ENCODE data around the gene FBN3.
"Not testable (repeated sequence)": the region's sequence is repeated elsewhere in the genome, so short reads cannot be mapped to it uniquely, and the experiment has no call there.

FBN3 gene

DNA sequence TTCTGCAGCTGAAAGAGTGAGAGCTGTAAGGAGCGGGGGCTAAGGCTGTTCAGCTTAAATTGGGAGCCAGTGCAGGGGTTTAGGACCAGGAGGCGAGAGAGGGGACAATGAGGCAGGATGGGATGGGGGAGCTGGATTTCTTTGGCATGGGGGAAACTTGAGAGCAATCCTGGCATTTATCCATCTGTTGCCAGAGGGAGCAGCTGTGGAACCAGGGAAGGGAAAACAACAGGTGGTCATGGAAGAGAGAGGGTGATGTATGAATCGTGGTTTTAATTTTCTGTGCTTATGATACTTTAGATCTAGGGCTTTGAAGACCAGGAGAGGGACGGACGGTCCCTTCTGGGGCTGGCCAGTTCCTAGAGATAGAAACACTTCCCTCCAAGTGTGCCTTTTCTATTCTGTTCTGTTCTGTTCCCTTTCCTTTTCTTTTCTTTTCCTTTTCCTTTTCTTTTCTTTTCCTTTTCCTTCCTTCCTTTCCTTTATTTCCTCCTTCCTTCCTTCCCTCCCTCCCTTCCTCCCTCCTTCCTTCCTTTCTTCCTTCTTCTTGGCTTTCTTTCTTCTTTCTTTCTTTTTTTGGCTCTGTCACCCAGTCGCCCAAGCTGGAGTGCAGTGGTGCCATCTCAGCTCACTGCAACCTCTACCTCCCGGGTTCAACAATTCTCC, 112.8 kb downstream of the FBN3 start:
- H3K4me3 ChIP-seq (ENCODE audit: low read length): no peak overlapping the region
- DNase-seq (ENCODE audit: low read depth, low spot score): no peak

DNA sequence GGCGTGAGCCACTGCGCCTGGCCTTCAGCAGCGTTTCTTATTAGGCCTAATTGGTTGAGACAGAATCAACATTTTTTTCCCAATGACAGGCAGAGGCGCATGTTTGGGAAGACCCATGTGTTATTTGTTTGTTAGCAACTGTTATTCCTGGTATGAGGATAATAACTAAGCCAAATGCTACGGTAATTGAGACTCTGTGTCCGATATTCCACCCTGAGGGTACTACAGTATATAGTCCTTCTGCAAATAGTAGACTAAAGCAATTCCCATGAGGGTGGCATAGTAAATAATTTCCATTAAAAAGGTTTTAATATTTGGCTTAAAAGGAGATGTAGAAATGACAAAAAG, 115.2 kb downstream of the FBN3 start:
- H3K4me3 ChIP-seq (ENCODE audit: low read length): no peak overlapping the region
- no peak for DNase-seq (ENCODE audit: low read depth, low spot score)

DNA sequence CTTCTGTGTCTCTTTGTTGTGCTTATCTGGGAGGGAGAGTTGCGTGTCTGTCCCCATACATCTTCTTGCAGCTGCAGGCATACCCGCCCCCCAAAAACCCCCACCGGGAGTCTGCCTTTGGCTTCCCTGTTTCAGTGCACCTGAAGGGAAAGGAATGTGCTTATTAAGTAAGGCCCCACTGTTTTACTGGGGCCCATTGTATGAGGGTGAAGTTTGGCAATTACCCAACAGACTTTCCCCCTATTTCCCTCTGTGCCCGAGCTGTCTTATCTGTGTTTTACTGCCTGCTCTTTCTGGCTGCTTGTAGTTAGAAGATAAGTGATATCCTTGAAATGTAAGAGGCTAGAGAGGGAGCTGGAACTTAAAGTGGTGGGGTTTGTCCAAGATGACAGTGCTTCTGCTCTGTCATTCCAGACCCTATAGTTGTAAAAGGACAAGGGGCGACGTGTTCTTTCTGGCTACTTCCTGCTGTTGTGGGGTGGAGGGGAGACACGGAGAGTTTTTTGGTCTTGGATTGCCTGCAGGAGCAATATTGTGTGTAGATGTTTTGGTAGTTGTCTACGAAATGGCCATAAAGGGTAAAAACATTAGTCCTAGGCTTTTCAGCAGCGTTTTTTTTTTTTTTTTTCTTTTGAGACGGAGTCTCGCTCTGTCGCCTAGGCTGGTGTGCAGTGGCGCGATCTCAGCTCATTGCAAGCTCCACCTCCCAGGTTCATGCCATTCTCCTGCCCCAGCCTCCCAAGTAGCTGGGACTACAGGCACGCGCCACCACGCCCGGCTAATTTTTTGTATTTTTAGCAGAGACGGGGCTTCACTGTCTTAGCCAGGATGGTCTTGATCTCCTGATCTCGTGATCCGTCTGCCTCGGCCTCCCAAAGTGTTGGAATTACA, 115.9 kb downstream of the FBN3 start:
- not testable (repeated sequence) for DNase-seq (ENCODE audit: low read depth, low spot score); H3K4me3 ChIP-seq (ENCODE audit: low read length)

DNA sequence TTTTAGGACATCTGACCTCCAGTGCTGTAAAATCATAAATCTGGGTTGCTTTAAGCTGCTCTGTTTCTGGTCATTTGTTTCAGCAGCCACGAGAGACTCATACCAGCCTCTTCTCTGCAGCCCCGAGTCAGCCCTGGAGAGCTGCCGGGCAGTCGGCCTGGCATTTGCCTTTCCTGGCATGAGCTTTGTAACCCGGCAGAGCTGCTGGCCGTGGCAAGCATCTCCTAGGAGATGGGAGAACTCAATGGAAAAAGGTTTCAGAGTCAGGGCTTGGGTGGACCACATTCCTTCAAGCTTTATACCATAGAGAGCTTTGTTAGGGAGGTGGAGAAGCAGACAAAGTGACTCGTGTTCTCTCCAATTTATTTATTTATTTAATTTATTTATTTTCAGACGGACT, 118.4 kb downstream of the FBN3 start:
- no peak for DNase-seq (ENCODE audit: low read depth, low spot score)
- H3K4me3 ChIP-seq (ENCODE audit: low read length): no peak overlapping the region

DNA sequence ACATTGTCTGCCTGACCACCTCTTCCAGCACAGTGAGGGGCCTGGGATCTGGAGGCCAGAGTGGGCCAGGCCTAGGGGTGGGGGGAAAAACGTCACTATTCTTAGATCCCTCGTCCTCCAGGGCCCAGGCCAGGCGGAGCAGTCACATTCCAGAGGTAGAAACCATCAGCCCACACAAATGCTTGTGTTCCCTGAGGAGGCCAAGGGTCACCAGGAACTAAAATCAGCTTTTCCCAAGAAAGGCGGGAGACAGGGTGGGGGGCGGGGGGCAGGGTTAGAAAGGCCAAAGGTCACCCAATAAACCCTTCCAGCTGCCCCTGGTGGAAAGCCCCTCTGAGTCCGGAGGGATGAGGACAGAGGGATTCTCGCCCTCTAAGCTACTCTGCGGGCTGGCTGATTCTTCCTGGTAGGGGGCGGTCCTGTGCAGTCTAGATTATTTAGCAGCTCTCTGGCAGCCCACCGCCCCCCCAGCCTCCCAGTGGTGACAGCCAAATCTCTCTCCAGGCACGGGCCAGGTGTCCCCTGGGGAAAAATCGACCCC, 120.4 kb downstream of the FBN3 start:
- no peak for DNase-seq (ENCODE audit: low read depth, low spot score)

DNA sequence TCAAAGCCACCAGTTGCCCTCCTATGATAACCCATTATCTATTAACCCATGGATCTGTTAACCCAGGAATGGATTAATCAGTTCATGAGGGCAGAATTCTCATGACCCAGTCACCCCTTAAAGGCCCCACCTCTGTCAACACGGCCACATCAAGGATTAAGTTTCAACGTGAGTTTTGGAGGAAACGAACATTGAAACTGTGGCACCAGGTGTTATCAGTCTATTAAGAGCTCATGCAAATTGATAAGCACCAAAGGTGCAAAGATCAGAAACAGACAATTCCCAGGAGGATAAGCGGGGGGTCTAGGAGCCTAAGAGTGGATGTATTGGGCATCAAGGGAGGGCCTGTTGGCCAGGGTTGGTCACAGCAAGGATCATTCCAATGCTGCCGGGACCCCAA, 124.1 kb downstream of the FBN3 start:
- H3K4me3 ChIP-seq (ENCODE audit: low read length): no peak overlapping the region
- no peak for DNase-seq (ENCODE audit: low read depth, low spot score)

More for the DNA sequence above, 120.4 kb downstream of the FBN3 start:
- no peak overlapping the region for H3K4me3 ChIP-seq (ENCODE audit: low read length)

DNA sequence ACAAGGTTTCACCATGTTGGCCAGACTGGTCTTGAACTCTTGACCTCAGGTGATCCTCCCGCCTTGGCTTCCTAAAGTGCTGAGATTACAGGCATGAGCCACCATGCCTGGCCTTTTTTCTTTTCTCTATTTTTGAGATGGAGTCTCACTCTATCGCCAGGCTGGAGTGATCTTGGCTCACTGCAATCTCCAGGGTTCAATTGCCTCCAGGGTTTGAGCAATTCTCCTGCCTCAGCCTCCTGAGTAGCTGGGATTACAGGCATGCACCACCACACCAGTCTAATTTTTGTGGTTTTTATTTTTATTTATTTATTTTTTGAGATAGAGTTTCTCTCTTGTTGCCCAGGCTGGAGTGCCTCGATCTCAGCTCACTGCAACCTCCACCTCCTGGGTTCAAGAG, 125.1 kb downstream of the FBN3 start:
- not testable (repeated sequence) for DNase-seq (ENCODE audit: low read depth, low spot score); H3K4me3 ChIP-seq (ENCODE audit: low read length)

DNA sequence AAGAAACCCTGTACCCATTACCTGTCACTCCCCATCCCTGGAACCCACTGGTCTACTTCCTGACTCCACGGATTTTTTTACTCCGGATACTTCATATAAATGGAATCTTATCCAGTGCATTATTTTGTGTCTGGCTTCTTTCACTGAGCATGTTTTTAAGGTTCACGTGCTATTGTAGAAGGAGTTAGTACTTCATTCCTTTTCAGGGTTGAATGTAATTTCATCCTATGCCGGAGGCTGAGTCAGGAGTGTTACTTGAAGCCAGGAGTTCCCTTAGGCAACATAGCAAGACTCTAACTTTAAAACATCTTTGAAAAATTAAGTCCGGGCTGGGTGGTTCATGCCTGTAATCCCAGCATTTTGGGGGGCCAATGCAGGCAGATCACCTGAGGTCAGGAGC, 126.0 kb downstream of the FBN3 start:
- no peak overlapping the region for H3K4me3 ChIP-seq (ENCODE audit: low read length)
- no peak for DNase-seq (ENCODE audit: low read depth, low spot score)

DNA sequence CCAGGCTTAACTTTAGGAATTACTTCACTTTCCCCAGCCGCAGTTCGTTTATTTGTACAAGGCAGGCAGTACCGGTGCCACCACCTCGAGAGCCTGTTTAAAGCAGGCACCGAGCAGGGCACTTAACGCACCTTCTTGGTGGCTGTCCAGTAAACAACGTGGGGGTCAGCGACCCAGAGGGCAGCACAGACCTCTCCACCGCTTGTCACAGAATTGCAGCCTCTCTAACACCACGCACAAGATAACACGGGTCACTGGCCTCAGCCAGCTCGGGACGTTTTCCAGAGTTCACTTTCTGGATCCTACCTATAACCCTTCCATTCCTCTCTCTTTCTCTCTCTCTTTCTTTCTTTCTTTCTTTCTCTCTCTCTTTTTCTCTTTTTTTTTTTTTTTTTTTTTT, 127.1 kb downstream of the FBN3 start:
- no peak for DNase-seq (ENCODE audit: low read depth, low spot score)

DNA sequence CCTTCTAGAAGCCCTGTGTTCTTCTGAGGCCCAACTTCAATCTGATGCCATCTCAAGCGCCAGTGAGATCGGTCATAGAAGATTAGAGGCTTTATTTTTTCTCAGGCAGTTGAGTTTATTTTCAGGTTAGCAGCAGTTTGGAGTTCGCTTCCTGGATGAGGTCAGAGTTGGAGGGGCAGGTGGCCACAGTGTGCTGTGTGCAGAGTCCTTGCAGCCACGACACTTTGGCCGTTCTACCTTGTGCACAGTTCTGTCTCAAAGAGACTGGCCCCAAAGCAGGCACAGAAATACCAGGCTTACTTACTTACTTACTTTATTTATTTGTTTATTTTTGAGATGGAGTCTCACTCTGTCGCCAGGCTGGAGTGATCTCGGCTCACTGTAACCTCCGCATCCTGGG, 128.0 kb downstream of the FBN3 start:
- no peak overlapping the region for H3K4me3 ChIP-seq (ENCODE audit: low read length)
- no peak for DNase-seq (ENCODE audit: low read depth, low spot score)

More for the DNA sequence above, 127.1 kb downstream of the FBN3 start:
- H3K4me3 ChIP-seq (ENCODE audit: low read length): no peak overlapping the region

DNA sequence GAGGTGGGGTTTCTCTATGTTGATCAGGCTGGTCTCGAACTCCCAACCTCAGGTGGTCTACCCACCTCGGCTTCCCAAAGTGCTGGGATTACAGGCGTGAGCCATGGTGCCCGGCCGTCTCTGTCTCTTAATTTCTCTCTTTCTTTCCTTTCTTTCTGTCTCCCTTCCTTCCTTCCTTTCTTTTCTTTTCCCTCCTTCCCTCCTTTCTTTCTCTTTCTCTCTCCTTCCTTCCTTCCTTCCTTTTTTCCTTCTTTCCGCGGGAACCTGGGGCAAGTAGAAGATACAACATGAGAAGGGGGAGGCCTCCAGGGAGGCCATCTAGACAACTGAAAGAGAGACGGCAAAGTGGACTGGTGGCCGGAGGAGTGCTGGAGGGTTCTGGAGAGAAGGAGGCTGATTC, 128.7 kb downstream of the FBN3 start:
- DNase-seq (ENCODE audit: low read depth, low spot score): no peak
- no peak overlapping the region for H3K4me3 ChIP-seq (ENCODE audit: low read length)

DNA sequence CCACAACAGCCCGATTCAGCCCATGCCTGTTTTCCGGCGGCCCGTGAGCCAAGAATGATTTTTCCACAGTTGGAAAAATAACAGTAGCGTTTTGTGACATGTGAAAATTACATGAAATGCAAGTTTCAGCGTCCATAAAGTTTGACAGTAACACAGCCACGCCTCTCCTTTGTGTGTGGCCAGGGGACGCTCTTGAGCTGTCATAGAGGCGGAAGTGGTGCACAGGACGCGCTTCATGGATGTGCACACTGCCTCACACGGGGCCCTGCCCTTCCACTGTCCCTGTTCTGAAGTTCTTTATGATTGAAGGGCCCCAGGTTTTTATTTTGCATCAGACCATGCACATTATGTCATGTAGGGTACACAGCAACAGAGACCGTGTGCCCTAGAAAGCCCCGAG, 131.6 kb downstream of the FBN3 start:
- no peak for DNase-seq (ENCODE audit: low read depth, low spot score)
- H3K4me3 ChIP-seq (ENCODE audit: low read length): no peak overlapping the region
